ENCODE measurements around the gene PSAPL1.

PSAPL1 gene

DNA sequence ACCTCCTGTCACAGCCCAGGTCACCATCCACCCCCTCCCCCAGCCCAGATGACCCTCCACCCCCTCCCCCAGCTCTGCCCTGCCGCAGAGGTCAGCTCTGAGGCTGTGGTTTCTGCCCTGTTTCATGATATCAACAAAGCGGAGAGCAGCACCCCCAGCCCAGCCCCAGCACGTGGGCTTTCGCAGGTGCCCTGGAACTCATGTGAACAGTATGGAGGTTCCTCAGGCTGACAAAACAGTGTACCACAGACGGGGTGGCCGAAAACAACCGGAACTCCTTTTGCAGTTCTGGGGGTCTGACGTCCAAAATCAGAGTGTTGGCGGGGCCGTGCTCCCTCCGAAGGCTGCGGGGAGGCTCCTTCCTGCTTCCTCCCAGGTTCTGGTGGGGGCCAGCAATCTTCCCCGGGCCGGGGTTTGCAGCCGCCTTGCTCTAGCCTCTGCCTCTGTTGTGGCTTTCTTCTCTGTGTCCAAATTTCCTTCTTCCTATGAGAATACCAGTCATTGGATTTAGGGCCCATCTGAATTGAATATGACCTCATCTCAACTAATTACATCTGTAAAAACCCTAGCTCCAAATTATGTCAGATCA lies 7.9 kb upstream of the PSAPL1 start:
- no peak overlapping the region for H3K4me3 ChIP-seq (replicated peaks; ENCODE audit: low read depth, low read length)
- no peak for DNase-seq (ENCODE audit: extremely low read depth, insufficient read length)
- no peak for TF ChIP-seq CTCF (IDR thresholded peaks at IDR 0.05; ENCODE audit: insufficient read depth, low read length, poor library complexity, severe bottlenecking)
- H3K27me3 ChIP-seq (replicated peaks; ENCODE audit: control insufficient read depth, insufficient read depth, low read length), result no peaks in the 10 kb centered on the region
- no peaks in the 10 kb centered on the region for H3K36me3 ChIP-seq (ENCODE audit: control insufficient read depth, insufficient read depth, low read length)

DNA sequence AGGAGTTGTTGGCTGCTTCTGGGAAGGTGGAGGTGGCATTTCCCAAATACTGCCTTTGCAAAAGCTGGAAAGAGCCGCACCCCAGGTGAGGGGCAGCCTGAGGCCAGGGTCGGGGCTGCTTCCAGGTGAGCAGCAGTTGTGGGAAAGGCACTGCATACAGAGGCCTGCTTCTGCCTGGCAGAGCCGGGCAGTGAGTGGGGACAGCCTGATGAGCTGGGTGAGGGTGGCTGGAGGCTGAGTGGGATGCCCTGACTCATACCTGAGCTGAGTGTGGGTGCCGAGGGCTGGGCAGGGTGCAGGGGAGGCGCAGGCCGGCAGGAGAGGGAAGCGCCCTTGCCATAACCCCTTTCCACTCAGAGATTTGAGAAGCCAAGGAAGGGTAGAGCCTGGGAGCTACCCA lies 6.5 kb upstream of the PSAPL1 start:
- no peaks in the 10 kb centered on the region for H3K36me3 ChIP-seq (ENCODE audit: control insufficient read depth, insufficient read depth, low read length)
- no peaks in the 10 kb centered on the region for H3K27me3 ChIP-seq (replicated peaks; ENCODE audit: control insufficient read depth, insufficient read depth, low read length)
- no peak for DNase-seq (ENCODE audit: extremely low read depth, insufficient read length)
- H3K4me3 ChIP-seq (replicated peaks; ENCODE audit: low read depth, low read length), result no peak overlapping the region
- no peak for TF ChIP-seq CTCF (IDR thresholded peaks at IDR 0.05; ENCODE audit: insufficient read depth, low read length, poor library complexity, severe bottlenecking)

DNA sequence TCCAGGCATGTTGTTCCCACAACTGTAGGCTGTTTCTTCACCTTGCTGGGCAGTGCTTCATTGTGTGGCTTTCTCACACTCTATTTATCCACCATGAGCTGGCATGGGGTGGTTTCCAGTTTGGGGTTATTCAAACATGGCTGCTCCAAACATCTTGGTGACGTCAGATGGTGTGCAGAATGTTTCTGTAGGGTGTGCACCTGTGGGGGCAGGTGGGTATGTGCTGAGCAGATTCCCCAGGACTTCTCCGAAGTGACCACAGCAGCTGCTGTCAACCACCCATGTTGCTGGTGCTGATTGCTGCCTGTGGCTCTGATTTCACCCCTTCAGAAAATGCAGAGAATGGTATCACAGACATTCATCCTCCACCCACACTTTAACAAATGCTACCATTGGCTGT lies 5.0 kb upstream of the PSAPL1 start:
- DNase-seq (ENCODE audit: extremely low read depth, insufficient read length), result no peak
- Histone ChIP-seq H3K4me3 (replicated peaks; ENCODE audit: low read depth, low read length) (no peak overlapping the region), H3K27me3 (replicated peaks; ENCODE audit: control insufficient read depth, insufficient read depth, low read length) (no peaks in the 10 kb centered on the region), H3K36me3 (ENCODE audit: control insufficient read depth, insufficient read depth, low read length) (no peaks in the 10 kb centered on the region)
- TF ChIP-seq CTCF (IDR thresholded peaks at IDR 0.05; ENCODE audit: insufficient read depth, low read length, poor library complexity, severe bottlenecking), result no peak

DNA sequence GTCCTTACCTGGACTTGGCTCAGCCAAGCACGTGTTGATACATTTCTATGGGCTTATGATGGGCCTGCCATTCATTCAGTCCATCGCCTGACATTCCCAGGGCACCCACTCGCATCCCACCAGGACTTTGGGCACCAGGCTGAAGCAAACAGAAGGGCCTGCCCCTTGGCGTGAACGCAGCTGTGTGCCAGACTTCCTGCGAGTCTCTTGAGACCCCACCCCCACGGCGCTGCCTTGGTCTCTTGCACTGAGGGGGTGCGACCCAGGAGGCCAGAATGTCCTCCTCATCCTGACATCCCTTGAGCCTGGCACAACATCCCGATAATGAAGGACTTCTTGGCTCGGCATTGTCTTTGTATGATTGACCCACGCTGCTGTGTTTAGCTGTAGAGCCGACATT lies 1.5 kb upstream of the PSAPL1 start:
- H3K36me3 ChIP-seq (ENCODE audit: control insufficient read depth, insufficient read depth, low read length), result no peaks in the 10 kb centered on the region
- TF ChIP-seq CTCF (IDR thresholded peaks at IDR 0.05; ENCODE audit: insufficient read depth, low read length, poor library complexity, severe bottlenecking), result no peak
- H3K4me3 ChIP-seq (replicated peaks; ENCODE audit: low read depth, low read length), result no peak overlapping the region
- DNase-seq (ENCODE audit: extremely low read depth, insufficient read length), result no peak
- no peaks in the 10 kb centered on the region; the same call in 1 of the 2 replicates for H3K27me3 ChIP-seq (replicated peaks; ENCODE audit: control insufficient read depth, insufficient read depth, low read length)

- DNase-seq (ENCODE audit: extremely low read depth, insufficient read length), result no peak
- no peak for TF ChIP-seq CTCF (IDR thresholded peaks at IDR 0.05; ENCODE audit: insufficient read depth, low read length, poor library complexity, severe bottlenecking)
- Histone ChIP-seq H3K4me3 (replicated peaks; ENCODE audit: low read depth, low read length) (no peak overlapping the region), H3K36me3 (ENCODE audit: control insufficient read depth, insufficient read depth, low read length) (no peaks in the 10 kb centered on the region), H3K27me3 (replicated peaks; ENCODE audit: control insufficient read depth, insufficient read depth, low read length) (no peaks in the 10 kb centered on the region; the same call in 1 of the 2 replicates)
Observed at GRCh38 chr4:7435471-7436061, 836 bp upstream of the PSAPL1 start.
